Measurements from ENCODE around the gene CD22.

The CD22 gene

DNA sequence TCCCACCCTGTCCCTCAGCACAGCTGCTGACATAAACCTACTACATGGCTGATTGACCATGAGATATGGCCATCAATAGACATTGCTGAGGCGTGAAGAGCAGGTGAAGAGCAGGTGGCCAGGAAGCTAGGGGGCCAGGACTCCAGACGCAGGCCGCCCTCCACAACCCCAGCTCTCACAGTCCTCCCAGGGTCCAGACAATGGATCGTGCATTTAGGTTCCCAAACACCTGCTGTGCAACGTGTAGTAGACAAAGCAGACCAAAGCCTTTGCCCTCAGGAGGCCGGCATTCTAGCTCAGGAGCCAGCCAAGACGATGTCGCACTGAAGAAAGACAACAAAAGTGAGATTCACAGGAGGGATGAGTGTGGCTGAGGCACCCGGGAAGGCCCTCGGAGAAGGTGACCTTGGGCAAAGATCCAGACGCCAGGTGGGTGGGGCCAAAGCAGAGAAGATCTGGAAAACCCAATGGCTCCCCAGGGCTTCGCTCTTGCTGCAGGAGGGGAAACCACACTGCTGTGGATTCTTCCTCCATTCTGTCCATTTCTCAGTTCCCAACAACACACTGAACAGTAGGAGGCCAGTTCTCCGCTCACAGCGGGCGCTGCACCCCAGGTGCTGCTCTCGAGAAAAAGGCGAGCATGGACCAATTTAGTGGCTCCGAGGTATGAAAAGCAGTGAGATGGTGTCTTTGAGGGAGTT is 20.1 kb downstream of the CD22 start:
- Histone ChIP-seq H3K27me3 (ENCODE audit: low read depth, low read length) (no peaks in the 10 kb centered on the region), H3K4me3 (ENCODE audit: low read length) (no peak overlapping the region), H3K27ac (ENCODE audit: low read length) (peak overlapping the region; percentile 97), H3K79me2 (ENCODE audit: low read length) (no peaks in the 10 kb centered on the region), H3K9me3 (ENCODE audit: insufficient read depth, low read length) (no peaks in the 10 kb centered on the region), H3K9ac (ENCODE audit: low read length) (peak overlapping the region; percentile 16; the same call in 1 of the 2 replicates), H3K4me1 (ENCODE audit: low read length) (peaks cover 67% of the 10 kb centered on the region), H2AFZ (ENCODE audit: low read depth, low read length) (no peak overlapping the region), H4K20me1 (ENCODE audit: insufficient read depth, low read length) (no peaks in the 10 kb centered on the region), H3K36me3 (replicated peaks; ENCODE audit: low read depth, low read length) (peaks cover 43% of the 10 kb centered on the region), H3K4me2 (ENCODE audit: low read length) (peak overlapping the region; percentile 44; the same call in 1 of the 2 replicates)
- TF ChIP-seq CTCF (IDR thresholded peaks at IDR 0.05; ENCODE audit: low read depth, low read length) = no peak
- TF ChIP-seq EZH2phosphoT487 (IDR thresholded peaks at IDR 0.05; ENCODE audit: low read depth) = no peak

DNA sequence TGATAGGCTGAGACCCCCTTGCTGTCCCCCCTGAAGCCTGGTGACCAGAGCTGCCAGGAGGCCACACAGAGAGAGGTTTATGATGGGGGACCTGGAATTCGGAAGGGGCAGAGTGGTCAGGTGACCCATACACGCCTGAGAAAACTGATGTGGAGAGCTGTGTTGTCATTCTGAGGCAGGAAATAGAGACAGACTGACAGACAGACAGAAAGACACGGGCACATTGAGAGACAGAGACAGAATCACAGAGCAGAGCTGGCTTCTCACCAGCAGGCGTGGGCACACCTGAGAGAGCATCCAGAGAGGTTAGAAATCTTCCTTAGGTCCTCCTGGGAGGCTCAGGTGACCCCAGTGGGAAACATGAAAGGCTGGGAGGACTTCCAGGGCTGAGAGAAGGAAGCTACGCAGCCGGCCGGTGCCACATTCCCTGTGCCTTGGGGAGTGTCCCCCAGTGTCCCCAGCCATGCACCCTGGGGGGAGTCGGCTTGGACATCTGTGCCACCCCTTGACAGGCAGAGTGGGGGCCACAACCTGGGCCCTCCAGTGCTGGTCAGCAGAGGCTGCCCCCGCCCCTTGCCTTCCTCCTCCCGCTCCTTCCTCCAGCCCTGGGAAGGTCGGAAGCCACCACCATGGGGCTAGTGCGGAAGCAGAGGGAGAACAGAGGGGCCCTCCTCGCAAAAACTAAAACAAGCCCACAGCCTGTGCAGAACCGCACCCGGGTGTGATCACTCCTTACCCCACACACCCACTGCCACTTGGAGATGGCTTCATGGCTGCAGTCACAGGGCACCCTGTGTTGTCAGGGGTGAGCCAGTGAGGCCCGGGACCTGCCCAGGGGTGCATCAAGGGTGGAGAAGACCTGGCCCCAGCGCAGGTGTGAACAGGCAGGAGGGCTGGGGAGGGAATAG is 20.9 kb downstream of the CD22 start:
- H3K4me1 ChIP-seq (ENCODE audit: low read length) = peaks cover 67% of the 10 kb centered on the region
- H3K27ac ChIP-seq (ENCODE audit: low read length) = peak overlapping the region; percentile 97

GRCh38 chr19:35350591-35350990 is 21.6 kb downstream of the CD22 start:
- Histone ChIP-seq H3K4me3 (ENCODE audit: low read length) (no peak overlapping the region), H3K27me3 (ENCODE audit: low read depth, low read length) (no peaks in the 10 kb centered on the region), H3K4me2 (ENCODE audit: low read length) (0 out of 2 replicates have a peak overlapping the region, but pooled peaks have one; percentile 44), H3K4me1 (ENCODE audit: low read length) (peaks cover 63% of the 10 kb centered on the region), H3K36me3 (replicated peaks; ENCODE audit: low read depth, low read length) (peaks cover 30% of the 10 kb centered on the region), H3K79me2 (ENCODE audit: low read length) (no peaks in the 10 kb centered on the region), H4K20me1 (ENCODE audit: insufficient read depth, low read length) (no peaks in the 10 kb centered on the region), H3K9ac (ENCODE audit: low read length) (no peak overlapping the region), H3K27ac (ENCODE audit: low read length) (no peak overlapping the region), H3K9me3 (ENCODE audit: insufficient read depth, low read length) (no peaks in the 10 kb centered on the region), H2AFZ (ENCODE audit: low read depth, low read length) (no peak overlapping the region)
- TF ChIP-seq EZH2phosphoT487 (IDR thresholded peaks at IDR 0.05; ENCODE audit: low read depth) = no peak
- no peak for TF ChIP-seq CTCF (IDR thresholded peaks at IDR 0.05; ENCODE audit: low read depth, low read length)

More for the DNA sequence above, 20.9 kb downstream of the CD22 start:
- peak overlapping the region; percentile 44; the same call in 1 of the 2 replicates for H3K4me2 ChIP-seq (ENCODE audit: low read length)
- H3K9ac ChIP-seq (ENCODE audit: low read length) = peak overlapping the region; percentile 16; the same call in 1 of the 2 replicates
- H3K36me3 ChIP-seq (replicated peaks; ENCODE audit: low read depth, low read length) = peaks cover 34% of the 10 kb centered on the region
- H3K4me3 ChIP-seq (ENCODE audit: low read length) = no peak overlapping the region
- H3K9me3 ChIP-seq (ENCODE audit: insufficient read depth, low read length) = no peaks in the 10 kb centered on the region
- no peak overlapping the region for H2AFZ ChIP-seq (ENCODE audit: low read depth, low read length)
- H3K79me2 ChIP-seq (ENCODE audit: low read length) = no peaks in the 10 kb centered on the region
- no peaks in the 10 kb centered on the region for H4K20me1 ChIP-seq (ENCODE audit: insufficient read depth, low read length)
- TF ChIP-seq EZH2phosphoT487 (IDR thresholded peaks at IDR 0.05; ENCODE audit: low read depth) = no peak
- no peak for TF ChIP-seq CTCF (IDR thresholded peaks at IDR 0.05; ENCODE audit: low read depth, low read length)
- H3K27me3 ChIP-seq (ENCODE audit: low read depth, low read length) = no peaks in the 10 kb centered on the region
